ENCODE results near the gene SMKR1. TPM values are rescaled to one million over a fixed set of nuclear protein-coding genes. Genes with fewer than 3 reads are reported as not detected.

Gene SMKR1
- total and polyA plus RNA-seq, 2 of the 8 experiments (the other 6 are each of a cell fraction or from before 2014, with no cell fraction given) = 0.39 to 1.6 TPM

- TF ChIP-seq CHD2 (IDR thresholded peaks at IDR 0.05; ENCODE audit: low read length) (no peak), USF2 (IDR thresholded peaks at IDR 0.05; ENCODE audit: low read length) (no peak), RNF2 (IDR thresholded peaks at IDR 0.05; ENCODE audit: borderline replicate concordance, low read depth, low read length, missing control alignments, poor library complexity, severe bottlenecking) (no peak)
- Histone ChIP-seq H4K5ac (ENCODE audit: insufficient read length, low read depth, low read length) (no peak overlapping the region), H3K23ac (ENCODE audit: insufficient read length) (no peak overlapping the region), H3K27ac (ENCODE audit: low read depth, low read length) (no peak overlapping the region), H3K56ac (replicated peaks; ENCODE audit: insufficient read length, low read depth, low read length) (no peak overlapping the region), H3K18ac (ENCODE audit: extremely low read depth, low read length) (no peak overlapping the region), H2BK20ac (ENCODE audit: low read length) (no peak overlapping the region), H3K4ac (replicated peaks; ENCODE audit: insufficient read length, low read depth, low read length) (peak overlapping the region; percentile 69), H4K8ac (ENCODE audit: extremely low read depth, insufficient read depth, low read length) (no peak overlapping the region), H2BK12ac (ENCODE audit: low read depth, low read length) (no peak overlapping the region), H3K9ac (replicated peaks in 1 of 4; ENCODE audit: extremely low read depth in 1 of 4, low read depth in 3 of 4, low read length in 3 of 4) (no peak overlapping the region), H3K9me3 (ENCODE audit: insufficient read depth in 2 of 2, low read depth in 1 of 2, low read length in 1 of 2) (no peaks in the 10 kb centered on the region), H3K23me2 (ENCODE audit: low read depth, low read length) (no peaks in the 10 kb centered on the region), H2AFZ (ENCODE audit: low read length) (0 out of 2 replicates have a peak overlapping the region, but pooled peaks have one; percentile 84), H4K20me1 (replicated peaks in 1 of 2; ENCODE audit: control insufficient read depth in 1 of 2, insufficient read depth in 2 of 2, low read length in 2 of 2) (no peaks in the 10 kb centered on the region), H3K4me1 (replicated peaks in 1 of 4; ENCODE audit: control insufficient read depth in 3 of 4, insufficient read depth in 4 of 4, low read length in 3 of 4) (peaks cover 2 to 6% (median 4%) of the 10 kb centered on the region in 4 experiments; a peak in 5 of 7 replicates), H2AK5ac (ENCODE audit: low read depth, low read length) (no peak overlapping the region), H3K79me2 (ENCODE audit: control insufficient read depth in 1 of 2, insufficient read depth in 2 of 2, low read length in 2 of 2) (no peaks in the 10 kb centered on the region), H3K36me3 (ENCODE audit: control insufficient read depth in 2 of 4, insufficient read depth in 4 of 4, low read length in 3 of 4) (no peaks in the 10 kb centered on the region), H3K4me2 (ENCODE audit: insufficient read depth in 1 of 2, low read depth in 2 of 2, low read length in 2 of 2) (no peak overlapping the region), H3K4me3 (ENCODE audit: extremely low read depth in 1 of 4, insufficient read depth in 2 of 4, low read depth in 3 of 4, low read length in 4 of 4) (no peak overlapping the region), H2BK15ac (ENCODE audit: low read length) (peak overlapping the region; percentile 53; the same call in 1 of the 2 replicates), H4K91ac (replicated peaks; ENCODE audit: insufficient read length, low read length) (no peak overlapping the region), H2BK120ac (replicated peaks; ENCODE audit: low read depth, low read length) (no peak overlapping the region), H2BK5ac (ENCODE audit: low read depth, low read length) (0 out of 2 replicates have a peak overlapping the region, but pooled peaks have one; percentile 7), H3K79me1 (ENCODE audit: low read depth, low read length) (no peaks in the 10 kb centered on the region), H3K14ac (ENCODE audit: insufficient read length) (no peak overlapping the region), H3K27me3 (replicated peaks in 1 of 4; ENCODE audit: control insufficient read depth in 3 of 4, extremely low read depth in 1 of 4, insufficient read depth in 3 of 4, low read length in 3 of 4) (no peaks in the 10 kb centered on the region)
- FAIRE-seq = no peak
- DNase-seq (ENCODE audit: low read depth in 1 of 2, low spot score in 2 of 2) = no peak
- ChIA-PET CTCF (ENCODE audit: partially characterized antibody) (interaction anchor here (1.0 to 1.7 kb wide), 3 partner anchors 12 to 94 kb away, joined by 3 to 5 read pairs (median 3); no protein-coding TSS in a partner anchor), POLR2A (ENCODE audit: partially characterized antibody) (no interaction called here)
- WGBS, 2 experiments (ENCODE audit: extremely low coverage in 1 of 2, insufficient coverage in 1 of 2, insufficient read length in 1 of 2, insufficient replicate concordance in 2 of 2, low coverage in 1 of 2, low lambda C conversion rate in 2 of 2, missing lambda C conversion rate in 1 of 2) = 91% methylated on average over 10 of the region's 10 CpGs; no CpG with 5 or more reads in 1 of the 2 experiments
These were observed 11.2 kb downstream of the SMKR1 start for GRCh38 chr7:129513546-129513945.
